ENCODE measurements around the gene AHNAK2. TPM values are rescaled to one million over a fixed set of nuclear protein-coding genes. Genes with fewer than 3 reads are reported as not detected.
"Not testable (repeated sequence)": the region's sequence is repeated elsewhere in the genome, so short reads cannot be mapped to it uniquely, and the experiment has no call there.

AHNAK2 gene
- polyA plus RNA-seq, 3 donors = 1.8 to 2.6 (median 2.2) TPM

GRCh38 chr14:104953896-104954656 lies 24.1 kb downstream of the AHNAK2 start:
- DNase-seq = no peak

GRCh38 chr14:104953097-104953496 lies 25.1 kb downstream of the AHNAK2 start:
- DNase-seq = no peak

GRCh38 chr14:104951863-104952657 lies 26.1 kb downstream of the AHNAK2 start:
- DNase-seq = not testable (repeated sequence)

GRCh38 chr14:104950701-104951100 lies 27.5 kb downstream of the AHNAK2 start:
- DNase-seq = not testable (repeated sequence)

GRCh38 chr14:104950021-104950420 lies 28.2 kb downstream of the AHNAK2 start:
- DNase-seq = no peak

- not testable (repeated sequence) for DNase-seq
Measured at GRCh38 chr14:104949406-104949955, 28.7 kb downstream of the AHNAK2 start.

GRCh38 chr14:104948736-104949031 lies 29.5 kb downstream of the AHNAK2 start:
- no peak for DNase-seq

- DNase-seq = not testable (repeated sequence)
Measured at GRCh38 chr14:104947881-104948735, 30.1 kb downstream of the AHNAK2 start.

GRCh38 chr14:104947201-104947600 lies 31.0 kb downstream of the AHNAK2 start:
- DNase-seq = not testable (repeated sequence)

GRCh38 chr14:104945986-104946965 lies 31.9 kb downstream of the AHNAK2 start:
- not testable (repeated sequence) for DNase-seq

- DNase-seq = not testable (repeated sequence)
Measured at GRCh38 chr14:104945266-104945665, 32.9 kb downstream of the AHNAK2 start.

- DNase-seq = not testable (repeated sequence)
Measured at GRCh38 chr14:104944436-104945205, 33.6 kb downstream of the AHNAK2 start.

- not testable (repeated sequence) for DNase-seq
Measured at GRCh38 chr14:104944016-104944308, 34.2 kb downstream of the AHNAK2 start.

GRCh38 chr14:104943216-104944015 lies 34.8 kb downstream of the AHNAK2 start:
- not testable (repeated sequence) for DNase-seq

GRCh38 chr14:104942586-104942985 lies 35.6 kb downstream of the AHNAK2 start:
- no peak for DNase-seq

- no peak for DNase-seq
Measured at GRCh38 chr14:104941508-104942365, 36.4 kb downstream of the AHNAK2 start.

GRCh38 chr14:104940526-104941150 lies 37.5 kb downstream of the AHNAK2 start:
- no peak for DNase-seq

Data from renal pelvis (tissue), 4 donors.